ENCODE results near the gene EIF2B1. TPM values are rescaled to one million over a fixed set of nuclear protein-coding genes. Genes with fewer than 3 reads are reported as not detected.

Gene EIF2B1
- total and polyA plus RNA-seq, 9 of the 15 experiments (the other 6 are each of a cell fraction or from before 2014, with no cell fraction given), result 35.7 to 195 (median 67.8) TPM

- TF ChIP-seq TFE3 (CRISPR knock-in tag; IDR thresholded peaks at IDR 0.05), result peak; percentile 37; the same call in 1 of the 2 replicates
- peak; percentile 100 for TF ChIP-seq GABPA (tag; conservative IDR thresholded peaks at IDR 0.05; ENCODE audit: low read depth)
- peak; percentile 95 for TF ChIP-seq ZFX (CRISPR knock-in tag; IDR thresholded peaks at IDR 0.05)
- peak; percentile 64; the same call in 1 of the 2 replicates for TF ChIP-seq POLR2H (tag; IDR thresholded peaks at IDR 0.05; ENCODE audit: low read depth)
- 0 out of 2 replicates have a peak, but pooled peaks have one; percentile 80 for TF ChIP-seq SRSF1 (IDR thresholded peaks at IDR 0.05; ENCODE audit: low read depth, low read length)
- TF ChIP-seq HMG20A (CRISPR knock-in tag; conservative IDR thresholded peaks at IDR 0.05), result no peak
- peak; percentile 23 for TF ChIP-seq CBFA2T2 (conservative IDR thresholded peaks at IDR 0.05)
- peak; percentile 93 for TF ChIP-seq MTA1 (IDR thresholded peaks at IDR 0.05; ENCODE audit: borderline replicate concordance)
- TF ChIP-seq HDAC6 (IDR thresholded peaks at IDR 0.05; ENCODE audit: low read depth, low read length), result no peak
- peak; percentile 100 for TF ChIP-seq RB1 (IDR thresholded peaks at IDR 0.05; ENCODE audit: low read depth)
- no peak for TF ChIP-seq CBX2 (IDR thresholded peaks at IDR 0.05; ENCODE audit: insufficient read depth, low read length, poor library complexity, severe bottlenecking)
- TF ChIP-seq PRPF4 (IDR thresholded peaks at IDR 0.05; ENCODE audit: insufficient read depth, low read depth, low read length, poor library complexity, severe bottlenecking), result peak; percentile 52
- no peak for TF ChIP-seq ZSCAN29 (IDR thresholded peaks at IDR 0.05)
- 0 out of 2 replicates have a peak, but pooled peaks have one; percentile 24 for TF ChIP-seq MEF2A (IDR thresholded peaks at IDR 0.05; ENCODE audit: control insufficient read depth, low read depth, low read length)
- peak; percentile 83 for TF ChIP-seq CREB3L1 (IDR thresholded peaks at IDR 0.05; ENCODE audit: borderline replicate concordance, low read depth)
- peak; percentile 89 for TF ChIP-seq HDAC2 (IDR thresholded peaks at IDR 0.05)
- 0 out of 2 replicates have a peak, but pooled peaks have one; percentile 59 for TF ChIP-seq ZNF41 (CRISPR knock-in tag; conservative IDR thresholded peaks at IDR 0.05)
- TF ChIP-seq E2F6 (IDR thresholded peaks at IDR 0.05; ENCODE audit: borderline replicate concordance in 1 of 2, extremely low read depth in 1 of 2, insufficient read depth in 1 of 2, insufficient read length in 1 of 2, low read depth in 1 of 2, low read length in 1 of 2, poor library complexity in 1 of 2, severe bottlenecking in 1 of 2), result peak; percentile 83 to 91
- TF ChIP-seq JUN (IDR thresholded peaks at IDR 0.05; ENCODE audit: borderline replicate concordance, low read depth, low read length), result peak; percentile 80; the same call in 1 of the 2 replicates
- TF ChIP-seq JUN (CRISPR knock-in tag; IDR thresholded peaks at IDR 0.05; ENCODE audit: borderline replicate concordance), result peak; percentile 71; the same call in 1 of the 2 replicates
- peak; percentile 32; the same call in 1 of the 2 replicates for TF ChIP-seq ZNF24 (IDR thresholded peaks at IDR 0.05)
- TF ChIP-seq ZNF766 (CRISPR knock-in tag; conservative IDR thresholded peaks at IDR 0.05), result 0 out of 2 replicates have a peak, but pooled peaks have one; percentile 49
- no peak for TF ChIP-seq TRIM28 (IDR thresholded peaks at IDR 0.05)
- TF ChIP-seq MCM2 (IDR thresholded peaks at IDR 0.05; ENCODE audit: low read depth), result no peak
These were observed 31.6 kb downstream of the EIF2B1 start, which contains the start of gene DDX55 (continued) for GRCh38 chr12:123601602-123602489.
